ENCODE measurements around the gene FALEC. TPM values are rescaled to one million over a fixed set of nuclear protein-coding genes. Genes with fewer than 3 reads are reported as not detected.

The FALEC gene
- total RNA-seq, 4 donors from 2014 or later, result 0.88 to 1.0 TPM; not detected in 2

DNA sequence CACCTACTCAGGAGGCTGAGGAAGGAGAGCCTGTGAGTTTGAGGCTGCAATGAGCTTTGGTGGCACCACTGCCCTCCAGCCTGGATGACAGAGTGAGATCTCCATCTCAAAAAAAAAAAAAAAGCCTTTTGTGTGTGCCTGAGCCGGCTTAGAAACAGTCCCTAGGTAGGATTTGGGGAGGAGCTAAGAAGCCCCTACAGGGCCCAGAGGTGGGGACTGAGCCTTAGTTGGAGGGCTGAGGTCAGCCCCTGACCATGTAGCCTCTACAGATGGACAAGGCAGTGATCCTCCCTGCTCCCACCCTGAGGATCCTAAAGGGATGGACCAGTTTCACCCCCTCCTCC is 36.2 kb downstream of the FALEC start:
- Histone ChIP-seq H3K27me3 (no peaks in the 10 kb centered on the region), H3K27ac (peak overlapping the region; percentile 93 to 98), H3K4me3 (no peak overlapping the region), H3K4me1 (peaks cover 0 to 14% of the 10 kb centered on the region in 2 donors), H3K9me3 (no peaks in the 10 kb centered on the region), H3K36me3 (no peaks in the 10 kb centered on the region)
- no peak for DNase-seq
- TF ChIP-seq, protein P1, sequence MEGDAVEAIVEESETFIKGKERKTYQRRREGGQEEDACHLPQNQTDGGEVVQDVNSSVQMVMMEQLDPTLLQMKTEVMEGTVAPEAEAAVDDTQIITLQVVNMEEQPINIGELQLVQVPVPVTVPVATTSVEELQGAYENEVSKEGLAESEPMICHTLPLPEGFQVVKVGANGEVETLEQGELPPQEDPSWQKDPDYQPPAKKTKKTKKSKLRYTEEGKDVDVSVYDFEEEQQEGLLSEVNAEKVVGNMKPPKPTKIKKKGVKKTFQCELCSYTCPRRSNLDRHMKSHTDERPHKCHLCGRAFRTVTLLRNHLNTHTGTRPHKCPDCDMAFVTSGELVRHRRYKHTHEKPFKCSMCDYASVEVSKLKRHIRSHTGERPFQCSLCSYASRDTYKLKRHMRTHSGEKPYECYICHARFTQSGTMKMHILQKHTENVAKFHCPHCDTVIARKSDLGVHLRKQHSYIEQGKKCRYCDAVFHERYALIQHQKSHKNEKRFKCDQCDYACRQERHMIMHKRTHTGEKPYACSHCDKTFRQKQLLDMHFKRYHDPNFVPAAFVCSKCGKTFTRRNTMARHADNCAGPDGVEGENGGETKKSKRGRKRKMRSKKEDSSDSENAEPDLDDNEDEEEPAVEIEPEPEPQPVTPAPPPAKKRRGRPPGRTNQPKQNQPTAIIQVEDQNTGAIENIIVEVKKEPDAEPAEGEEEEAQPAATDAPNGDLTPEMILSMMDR (IDR thresholded peaks at IDR 0.05), result no peak
- no peak for TF ChIP-seq POLR2A (IDR thresholded peaks at IDR 0.05)
- intact Hi-C loops (cut with DNase I; ENCODE audit: low total_unique reads), result no loop called here

DNA sequence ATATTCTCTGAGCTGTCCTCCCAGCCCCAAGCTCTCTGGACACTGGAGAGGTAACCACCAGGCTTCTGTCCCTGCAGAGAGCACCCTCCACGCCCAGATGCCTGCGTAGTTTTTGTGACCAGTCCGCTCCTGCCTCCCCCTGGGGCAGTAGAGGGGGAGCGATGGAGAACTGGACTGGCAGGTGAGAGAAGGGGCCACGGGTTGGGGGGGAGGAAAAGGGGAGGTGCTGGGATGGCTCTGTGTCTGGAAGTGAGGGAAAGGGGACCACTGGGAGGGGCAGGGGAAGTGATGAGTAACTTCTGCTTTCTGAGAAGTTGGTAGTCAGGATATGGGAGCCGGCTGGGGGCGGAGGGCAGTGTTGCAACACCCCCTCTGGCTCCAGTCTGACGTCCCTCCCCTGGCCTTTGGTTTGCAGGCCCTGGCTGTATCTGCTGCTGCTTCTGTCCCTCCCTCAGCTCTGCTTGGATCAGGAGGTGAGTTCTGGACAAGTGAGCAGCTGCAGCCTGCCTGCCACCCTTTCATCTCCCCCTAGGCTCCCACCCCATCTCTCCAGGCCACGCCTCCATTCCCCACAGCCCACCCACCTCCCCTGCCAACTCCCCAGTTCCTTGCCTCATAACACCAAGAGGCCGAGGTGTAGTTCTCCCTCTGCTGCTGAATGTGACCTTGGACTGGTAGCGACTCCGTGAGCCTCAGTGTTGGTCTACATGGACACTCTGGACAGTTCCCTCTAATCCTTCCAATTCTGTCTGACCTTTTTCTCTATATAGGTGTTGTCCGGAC is 36.8 kb downstream of the FALEC start:
- TF ChIP-seq POLR2A (IDR thresholded peaks at IDR 0.05), result peak; percentile 37 to 59
- TF ChIP-seq, protein P1 (IDR thresholded peaks at IDR 0.05), result no peak
- H3K4me3 ChIP-seq, result no peak overlapping the region
- intact Hi-C loops (cut with DNase I; ENCODE audit: low total_unique reads), result no loop called here
- H3K4me1 ChIP-seq, result peaks cover 0 to 14% of the 10 kb centered on the region in 2 donors
- DNase-seq, result peak; percentile 95 to 97
- H3K27ac ChIP-seq, result peak overlapping the region; percentile 93 to 98
- no peaks in the 10 kb centered on the region for H3K9me3 ChIP-seq
- H3K36me3 ChIP-seq, result no peaks in the 10 kb centered on the region
- no peaks in the 10 kb centered on the region for H3K27me3 ChIP-seq

DNA sequence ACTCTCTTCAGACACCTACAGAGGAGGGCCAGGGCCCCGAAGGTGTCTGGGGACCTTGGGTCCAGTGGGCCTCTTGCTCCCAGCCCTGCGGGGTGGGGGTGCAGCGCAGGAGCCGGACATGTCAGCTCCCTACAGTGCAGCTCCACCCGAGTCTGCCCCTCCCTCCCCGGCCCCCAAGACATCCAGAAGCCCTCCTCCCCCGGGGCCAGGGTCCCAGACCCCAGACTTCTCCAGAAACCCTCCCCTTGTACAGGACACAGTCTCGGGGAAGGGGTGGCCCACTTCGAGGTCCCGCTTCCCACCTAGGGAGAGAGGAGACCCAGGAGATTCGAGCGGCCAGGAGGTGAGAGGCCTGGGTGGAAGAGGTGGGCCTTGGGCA is 37.3 kb downstream of the FALEC start:
- no peaks in the 10 kb centered on the region for H3K27me3 ChIP-seq
- H3K36me3 ChIP-seq, result no peaks in the 10 kb centered on the region
- no peak for TF ChIP-seq POLR2A (IDR thresholded peaks at IDR 0.05)
- TF ChIP-seq, protein P1 (IDR thresholded peaks at IDR 0.05), result no peak
- peaks cover 0 to 14% of the 10 kb centered on the region in 2 donors for H3K4me1 ChIP-seq
- H3K9me3 ChIP-seq, result no peaks in the 10 kb centered on the region
- intact Hi-C loops (cut with DNase I; ENCODE audit: low total_unique reads), result no loop called here
- H3K4me3 ChIP-seq, result no peak overlapping the region
- DNase-seq, result peak; percentile 47 to 55
- H3K27ac ChIP-seq, result peak overlapping the region; percentile 93 to 98

DNA sequence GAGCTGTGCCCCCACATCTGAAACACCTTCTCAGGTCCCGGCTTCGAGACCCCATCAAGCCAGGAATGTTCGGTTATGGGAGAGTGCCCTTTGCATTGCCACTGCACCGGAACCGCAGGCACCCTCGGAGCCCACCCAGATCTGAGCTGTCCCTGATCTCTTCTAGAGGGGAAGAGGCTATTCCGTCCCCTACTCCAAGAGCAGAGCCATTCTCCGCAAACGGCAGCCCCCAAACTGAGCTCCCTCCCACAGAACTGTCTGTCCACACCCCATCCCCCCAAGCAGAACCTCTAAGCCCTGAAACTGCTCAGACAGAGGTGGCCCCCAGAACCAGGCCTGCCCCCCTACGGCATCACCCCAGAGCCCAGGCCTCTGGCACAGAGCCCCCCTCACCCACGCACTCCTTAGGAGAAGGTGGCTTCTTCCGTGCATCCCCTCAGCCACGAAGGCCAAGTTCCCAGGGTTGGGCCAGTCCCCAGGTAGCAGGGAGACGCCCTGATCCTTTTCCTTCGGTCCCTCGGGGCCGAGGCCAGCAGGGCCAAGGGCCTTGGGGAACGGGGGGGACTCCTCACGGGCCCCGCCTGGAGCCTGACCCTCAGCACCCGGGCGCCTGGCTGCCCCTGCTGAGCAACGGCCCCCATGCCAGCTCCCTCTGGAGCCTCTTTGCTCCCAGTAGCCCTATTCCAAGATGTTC is 38.0 kb downstream of the FALEC start:
- Histone ChIP-seq H3K4me1 (peaks cover 0 to 20% of the 10 kb centered on the region in 2 donors), H3K36me3 (no peaks in the 10 kb centered on the region), H3K4me3 (no peak overlapping the region), H3K27ac (peak overlapping the region; percentile 93 to 98), H3K9me3 (no peaks in the 10 kb centered on the region), H3K27me3 (no peaks in the 10 kb centered on the region)
- no peak for DNase-seq
- TF ChIP-seq POLR2A (IDR thresholded peaks at IDR 0.05), result no peak
- TF ChIP-seq, protein P1 (IDR thresholded peaks at IDR 0.05), result no peak
- intact Hi-C loops (cut with DNase I; ENCODE audit: low total_unique reads), result no loop called here

DNA sequence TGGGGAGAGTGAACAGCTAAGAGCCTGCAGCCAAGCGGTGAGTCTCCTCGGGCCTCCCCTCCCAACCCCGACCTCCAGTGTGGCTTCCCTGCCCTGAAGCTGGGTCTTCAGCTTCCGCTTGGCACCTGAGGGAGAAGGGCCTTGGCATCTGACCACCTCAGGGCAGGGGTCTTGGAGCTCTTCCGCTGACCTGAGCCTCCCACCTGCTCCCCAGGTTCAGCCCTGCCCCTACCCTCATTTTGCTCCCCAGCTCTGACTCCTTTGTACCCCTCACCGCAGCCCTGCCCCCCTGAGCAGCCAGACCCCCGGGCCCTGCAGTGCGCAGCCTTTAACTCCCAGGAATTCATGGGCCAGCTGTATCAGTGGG is 38.5 kb downstream of the FALEC start:
- Histone ChIP-seq H3K9me3 (no peaks in the 10 kb centered on the region), H3K27me3 (no peaks in the 10 kb centered on the region), H3K36me3 (no peaks in the 10 kb centered on the region), H3K4me1 (peaks cover 0 to 21% of the 10 kb centered on the region in 2 donors), H3K27ac (peak overlapping the region in 1 of 2 donors; percentile 98), H3K4me3 (no peak overlapping the region)
- intact Hi-C loops (cut with DNase I; ENCODE audit: low total_unique reads), result no loop called here
- DNase-seq, result no peak
- TF ChIP-seq, protein P1 (IDR thresholded peaks at IDR 0.05), result no peak
- no peak for TF ChIP-seq POLR2A (IDR thresholded peaks at IDR 0.05)

Data from uterus (tissue), 4 donors.